B cell (primary cell): ENCODE measurements around the gene UTS2B. TPM values are rescaled to one million over a fixed set of nuclear protein-coding genes. Genes with fewer than 3 reads are reported as not detected.

ENCODE experiments used
- ATAC-seq: fragments of 200-7000 bp; cut with Tn5 transposase; one replicate; pipeline ENCODE4 v1.10.0; 2021; ENCODE audit warnings: low read depth, mild to moderate bottlenecking, moderate number of reproducible peaks, moderate library complexity
- CTCF ChIA-PET: fragments of 350-600 bp; sonication (Branson Sonifier 250); formaldehyde crosslinking; loops from one replicate; lab custom pipeline; 2021; ENCODE audit warnings: antibody characterized with exemption, inconsistent platforms; lab: Charles Lee
- POLR2A ChIA-PET: fragments of 350-600 bp; sonication (Branson Sonifier 250); formaldehyde crosslinking; loops from one replicate; lab custom pipeline; 2021; ENCODE audit warnings: antibody characterized with exemption; lab: Charles Lee
- DNase-seq: peaks from one replicate; pipeline ENCODE4 v3.0.0; 2013
- H2AFZ ChIP-seq: 2 replicates; pipeline ENCODE4 v1.6.1; 2012; ENCODE audit warnings: mild to moderate bottlenecking, low read depth, low read length; ENCODE audit not compliant: insufficient read depth, poor library complexity, severe bottlenecking
- H3K27ac ChIP-seq, 2 donors: 1 replicate in 1 of 2; 2 replicates in 1 of 2; pipeline ENCODE4 v1.5.1; 2012 to 2013; ENCODE audit warnings: low read length in 2 of 2, mild to moderate bottlenecking in 2 of 2, moderate library complexity in 1 of 2
- H3K27me3 ChIP-seq, 4 experiments: fragments of 200-600 bp in 1 of 4; sonication (generic) in 1 of 4; replicated peaks in 1 of 4; 1 replicate in 2 of 4; 2 replicates in 2 of 4; pipeline versions ENCODE4 v1.6.1 to v1.7.0; 2013 to 2016; ENCODE audit warnings: low read length in 3 of 4, mild to moderate bottlenecking in 2 of 4, mixed read lengths in 1 of 4, moderate library complexity in 1 of 4; ENCODE audit not compliant: insufficient read depth in 4 of 4, control insufficient read depth in 3 of 4; ENCODE audit errors: control extremely low read depth in 1 of 4
- H3K36me3 ChIP-seq, 2 experiments: replicated peaks in 1 of 2; 1 replicate in 1 of 2; 2 replicates in 1 of 2; pipeline versions ENCODE4 v1.6.1 to v1.7.1; 2013; ENCODE audit warnings: low read length in 1 of 2; ENCODE audit not compliant: insufficient read depth in 2 of 2, control insufficient read depth in 1 of 2; ENCODE audit errors: control extremely low read depth in 1 of 2, extremely low read depth in 1 of 2
- H3K4me1 ChIP-seq, 2 donors: fragments of 200-600 bp in 1 of 2; sonication (generic) in 1 of 2; 1 replicate in 1 of 2; 2 replicates in 1 of 2; pipeline versions ENCODE4 v1.5.1 to v1.6.1; 2013 to 2017; ENCODE audit warnings: low read length in 2 of 2; ENCODE audit not compliant: control insufficient read depth in 2 of 2, insufficient read depth in 2 of 2
- H3K4me2 ChIP-seq: replicated peaks from 2 replicates; pipeline ENCODE3; 2012; ENCODE audit warnings: mild to moderate bottlenecking, low read depth, low read length; ENCODE audit not compliant: poor library complexity, severe bottlenecking
- H3K4me3 ChIP-seq, 5 experiments: fragments of 200-600 bp in 1 of 5; sonication (generic) in 1 of 5; 1 replicate in 3 of 5; 2 replicates in 2 of 5; pipeline versions ENCODE4 v1.5.1 to v1.7.0; 2011 to 2016; ENCODE audit warnings: low read length in 4 of 5, mild to moderate bottlenecking in 4 of 5, low read depth in 2 of 5, control low read depth in 1 of 5, moderate library complexity in 1 of 5; ENCODE audit not compliant: insufficient read depth in 1 of 5; ENCODE audit errors: control extremely low read depth in 1 of 5, extremely low read depth in 1 of 5
- H3K79me2 ChIP-seq: fragments of 200-600 bp; sonication (generic); one replicate; pipeline ENCODE4 v1.6.0; 2016; ENCODE audit warnings: low read length; ENCODE audit not compliant: control insufficient read depth, insufficient read depth
- H3K9ac ChIP-seq: fragments of 200-600 bp; sonication (generic); 2 replicates; pipeline ENCODE4 v1.6.1; 2017; ENCODE audit warnings: mild to moderate bottlenecking, low read length, moderate library complexity
- H3K9me3 ChIP-seq, 3 donors: one replicate each; pipeline versions ENCODE4 v1.6.1 to v1.7.1; 2013; ENCODE audit warnings: low read length in 2 of 3; ENCODE audit not compliant: control insufficient read depth in 2 of 3, insufficient read depth in 1 of 3; ENCODE audit errors: control extremely low read depth in 1 of 3
- H4K20me1 ChIP-seq: 2 replicates; pipeline ENCODE4 v1.6.0; 2012; ENCODE audit warnings: mild to moderate bottlenecking, low read length; ENCODE audit not compliant: insufficient read depth, control insufficient read depth, poor library complexity, severe bottlenecking
- H3K27ac Mint-ChIP-seq: one replicate; pipeline ENCODE4 v1.8.0; 2021; ENCODE audit warnings: mixed read lengths
- H3K27me3 Mint-ChIP-seq: one replicate; pipeline ENCODE4 v1.8.0; 2021; ENCODE audit warnings: mixed read lengths
- H3K4me1 Mint-ChIP-seq: one replicate; pipeline ENCODE4 v1.8.0; 2021; ENCODE audit warnings: mixed read lengths
- H3K4me3 Mint-ChIP-seq: one replicate; pipeline ENCODE4 v1.8.0; 2021; ENCODE audit warnings: mixed read lengths
- H3K9me3 Mint-ChIP-seq: one replicate; pipeline ENCODE4 v1.8.0; 2022; ENCODE audit warnings: mixed read lengths; ENCODE audit not compliant: insufficient read depth
- EZH2 ChIP-seq: IDR thresholded peaks from 2 replicates; pipeline ENCODE4 v1.6.1; 2012; ENCODE audit warnings: borderline replicate concordance, low read depth, mild to moderate bottlenecking, moderate library complexity, low read length; ENCODE audit not compliant: insufficient read depth, poor library complexity, severe bottlenecking
- WGBS: methylation state at CpG from one replicate; pipeline ENCODE4 v1.1.5; 2013; ENCODE audit warnings: missing lambda C conversion rate; ENCODE audit not compliant: insufficient coverage; 5-methylcytosine and 5-hydroxymethylcytosine counted together
- intact Hi-C: fragments of 100-400 bp; cut with micrococcal nuclease; formaldehyde crosslinking; loops from one replicate; pipeline ENCODE4 v1.10.0; 2022
- polyA plus RNA-seq: library from polyadenylated mRNA; depleted of rRNA; stranded (reverse); fragments of >200 nt; gene quantifications from 2 replicates; pipeline ENCODE4 v1.2.3, GENCODE V29; 2012
- total RNA-seq, 2 donors: library from RNA; stranded (reverse); fragments of 120-200 nt in 1 of 2; gene quantifications; 1 replicate in 1 of 2; 2 replicates in 1 of 2; pipeline versions ENCODE4 v1.2.3 to v1.2.4, GENCODE V29; 2013 to 2022
- TF ChIP-seq, protein P1 (sequence below): fragments of 200-600 bp; IDR thresholded peaks from one replicate; pipeline ENCODE4 v1.8.0; 2022; ENCODE audit warnings: antibody characterized with exemption, mild to moderate bottlenecking

The UTS2B gene
- total and polyA plus RNA-seq, 2 donors (not counting 1 experiment from before 2014, with no cell fraction given): 1.8 to 2.0 TPM

DNA sequence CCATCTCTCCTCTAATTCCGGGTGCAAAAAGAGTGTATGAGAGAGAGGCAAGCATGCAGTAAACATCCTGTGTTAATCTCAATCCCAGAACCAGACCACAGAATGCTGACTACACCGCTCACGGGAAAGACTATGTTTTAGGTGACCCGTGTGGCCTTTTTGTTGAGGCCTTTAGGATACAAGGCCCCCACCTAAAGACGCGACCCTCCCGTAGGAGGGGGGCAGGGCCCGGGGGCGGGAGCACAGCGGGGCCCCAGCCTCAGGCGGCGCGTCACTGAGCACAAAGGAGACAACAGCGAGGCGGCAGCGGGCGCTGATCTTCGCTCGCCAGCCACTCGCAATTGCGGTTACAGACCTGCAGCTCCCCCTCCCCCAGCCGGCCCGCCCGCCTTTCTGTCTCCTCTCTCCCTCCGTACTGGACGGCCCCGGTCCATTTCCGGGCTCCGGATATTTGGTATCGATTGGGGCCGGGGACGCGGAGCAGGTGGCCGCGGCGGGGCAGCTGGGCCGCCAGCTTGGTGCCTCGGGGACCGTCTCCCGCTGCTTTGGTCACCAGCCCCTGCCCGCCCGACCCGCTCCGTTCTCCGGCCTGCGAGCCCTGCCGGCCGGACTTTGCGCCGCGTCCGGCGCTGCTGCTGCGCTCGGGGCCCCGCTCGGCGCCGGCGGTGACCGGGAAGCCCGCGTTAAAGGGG lies 1.2 kb downstream of the UTS2B start, which contains the start of gene CCDC50:
Gene CCDC50 (plus strand): TSS at position 433 of the 692 bp plus-strand sequence. CDS start 281 bp downstream, outside the sequence.
- no peaks in the 10 kb centered on the region for H3K27me3 ChIP-seq
- H3K4me3 ChIP-seq: peak within 1 kb of the TSS; percentile 53 to 96 (median 89)
- DNase-seq (peak; percentile 84), ATAC-seq (peak; percentile 82)
- Mint-ChIP-seq H3K27ac (peak within 1 kb of the TSS; percentile 93), H3K27me3 (no peaks in the 10 kb centered on the region), H3K4me3 (peak within 1 kb of the TSS; percentile 97), H3K4me1 (peaks cover 50% of the 10 kb centered on the region), H3K9me3 (no peaks in the 10 kb centered on the region)
- no peaks in the 10 kb centered on the region for H3K9me3 ChIP-seq
- intact Hi-C loops: loop anchor here (1.0 kb wide), 2 partner anchors 33 to 85 kb away; no protein-coding TSS in a partner anchor
- CTCF ChIA-PET: interaction anchor here (0.6 to 3.6 kb wide), 6 partner anchors 8 to 84 kb away, joined by 3 to 12 read pairs (median 4); no protein-coding TSS in a partner anchor
- POLR2A ChIA-PET: interaction anchor here (0.6 to 1.8 kb wide), 6 partner anchors 11 to 85 kb away, joined by 3 to 7 read pairs (median 4); no protein-coding TSS in a partner anchor
- H2AFZ ChIP-seq: peak within 1 kb of the TSS; percentile 85
- H3K27ac ChIP-seq: peak within 1 kb of the TSS; percentile 89 to 95
- H3K36me3 ChIP-seq: no peaks in the 10 kb centered on the region
- under 1% methylated on average over 62 of the region's 63 CpGs for WGBS
- H3K9ac ChIP-seq: peak within 1 kb of the TSS; percentile 97
- H4K20me1 ChIP-seq: no peaks in the 10 kb centered on the region
- TF ChIP-seq EZH2: no peak
- TF ChIP-seq, protein P1, sequence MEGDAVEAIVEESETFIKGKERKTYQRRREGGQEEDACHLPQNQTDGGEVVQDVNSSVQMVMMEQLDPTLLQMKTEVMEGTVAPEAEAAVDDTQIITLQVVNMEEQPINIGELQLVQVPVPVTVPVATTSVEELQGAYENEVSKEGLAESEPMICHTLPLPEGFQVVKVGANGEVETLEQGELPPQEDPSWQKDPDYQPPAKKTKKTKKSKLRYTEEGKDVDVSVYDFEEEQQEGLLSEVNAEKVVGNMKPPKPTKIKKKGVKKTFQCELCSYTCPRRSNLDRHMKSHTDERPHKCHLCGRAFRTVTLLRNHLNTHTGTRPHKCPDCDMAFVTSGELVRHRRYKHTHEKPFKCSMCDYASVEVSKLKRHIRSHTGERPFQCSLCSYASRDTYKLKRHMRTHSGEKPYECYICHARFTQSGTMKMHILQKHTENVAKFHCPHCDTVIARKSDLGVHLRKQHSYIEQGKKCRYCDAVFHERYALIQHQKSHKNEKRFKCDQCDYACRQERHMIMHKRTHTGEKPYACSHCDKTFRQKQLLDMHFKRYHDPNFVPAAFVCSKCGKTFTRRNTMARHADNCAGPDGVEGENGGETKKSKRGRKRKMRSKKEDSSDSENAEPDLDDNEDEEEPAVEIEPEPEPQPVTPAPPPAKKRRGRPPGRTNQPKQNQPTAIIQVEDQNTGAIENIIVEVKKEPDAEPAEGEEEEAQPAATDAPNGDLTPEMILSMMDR: no peak
- peaks cover 49% of the 10 kb centered on the region for H3K79me2 ChIP-seq
- H3K4me2 ChIP-seq: peak within 1 kb of the TSS; percentile 79
- peaks cover 42 to 48% of the 10 kb centered on the region in 2 donors for H3K4me1 ChIP-seq
